Measurements from ENCODE around the gene CYTH2.
"Not testable (repeated sequence)": the region's sequence is repeated elsewhere in the genome, so short reads cannot be mapped to it uniquely, and the experiment has no call there.

Gene CYTH2

GRCh38 chr19:48487948-48488347 is 18.8 kb downstream of the CYTH2 start:
- H3F3A ChIP-seq (ENCODE audit: control insufficient read depth, insufficient read depth): no peaks in the 10 kb centered on the region
- no peaks in the 10 kb centered on the region for H3K9me3 ChIP-seq (ENCODE audit: control insufficient read depth, insufficient read depth, low read length)
- H3K4me1 ChIP-seq (ENCODE audit: control insufficient read depth, low read length): peaks cover 33% of the 10 kb centered on the region
- no peak overlapping the region for H3K27ac ChIP-seq (ENCODE audit: low read depth, low read length)
- H3K36me3 ChIP-seq (ENCODE audit: control insufficient read depth, low read length): no peaks in the 10 kb centered on the region
- TF ChIP-seq CTCF (IDR thresholded peaks at IDR 0.05; ENCODE audit: low read depth, low read length, poor library complexity, severe bottlenecking) (no peak), EZH2phosphoT487 (IDR thresholded peaks at IDR 0.05; ENCODE audit: borderline replicate concordance, low read length) (no peak)
- no peak overlapping the region for H3K4me3 ChIP-seq (ENCODE audit: low read length)
- peaks cover 10% of the 10 kb centered on the region for H3K27me3 ChIP-seq (ENCODE audit: control insufficient read depth, low read length)
- no peaks in the 10 kb centered on the region for H3K9me2 ChIP-seq (replicated peaks; ENCODE audit: control insufficient read depth, low read length)
- no peaks in the 10 kb centered on the region for H4K20me1 ChIP-seq (ENCODE audit: control insufficient read depth, insufficient read depth, low read depth, low read length)
- no peaks in the 10 kb centered on the region for H3K79me2 ChIP-seq (ENCODE audit: control insufficient read depth, low read length)
- H3K4me2 ChIP-seq (ENCODE audit: low read length): no peak overlapping the region

DNA sequence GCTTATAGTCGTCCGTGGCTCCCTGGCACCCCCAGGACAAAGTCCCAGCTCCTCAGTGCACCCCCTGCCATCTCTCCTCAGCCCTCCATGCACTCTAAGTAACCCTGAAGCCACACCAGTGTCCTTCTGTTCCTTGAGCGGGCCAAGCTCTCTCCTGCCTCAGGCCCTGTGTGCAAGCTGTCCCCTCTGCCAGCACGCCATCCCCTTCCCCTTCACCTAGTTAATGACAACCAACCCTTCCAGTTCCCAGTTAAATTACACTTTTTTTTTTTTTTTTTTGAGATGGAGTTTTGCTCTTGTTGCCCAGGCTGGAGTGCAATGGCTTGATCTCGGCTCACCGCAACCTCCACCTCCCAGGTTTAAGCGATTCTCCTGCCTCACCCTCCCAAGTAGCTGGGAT is 19.3 kb downstream of the CYTH2 start:
- not testable (repeated sequence) for H3K4me3 ChIP-seq (ENCODE audit: low read length); H3F3A ChIP-seq (ENCODE audit: control insufficient read depth, insufficient read depth); H3K36me3 ChIP-seq (ENCODE audit: control insufficient read depth, low read length); H3K4me2 ChIP-seq (ENCODE audit: low read length); H3K9me3 ChIP-seq (ENCODE audit: control insufficient read depth, insufficient read depth, low read length); H3K79me2 ChIP-seq (ENCODE audit: control insufficient read depth, low read length); H4K20me1 ChIP-seq (ENCODE audit: control insufficient read depth, insufficient read depth, low read depth, low read length); H3K9me2 ChIP-seq (replicated peaks; ENCODE audit: control insufficient read depth, low read length); H3K27ac ChIP-seq (ENCODE audit: low read depth, low read length)
- H3K27me3 ChIP-seq (ENCODE audit: control insufficient read depth, low read length): peaks cover 10% of the 10 kb centered on the region
- peaks cover 35% of the 10 kb centered on the region for H3K4me1 ChIP-seq (ENCODE audit: control insufficient read depth, low read length)

- Histone ChIP-seq H3K9me3 (ENCODE audit: control insufficient read depth, insufficient read depth, low read length) (no peaks in the 10 kb centered on the region), H3K4me3 (ENCODE audit: low read length) (no peak overlapping the region), H3K4me2 (ENCODE audit: low read length) (no peak overlapping the region), H3K36me3 (ENCODE audit: control insufficient read depth, low read length) (no peaks in the 10 kb centered on the region), H3K79me2 (ENCODE audit: control insufficient read depth, low read length) (no peaks in the 10 kb centered on the region), H3K27me3 (ENCODE audit: control insufficient read depth, low read length) (peaks cover 18% of the 10 kb centered on the region), H3K27ac (ENCODE audit: low read depth, low read length) (no peak overlapping the region), H3K9me2 (replicated peaks; ENCODE audit: control insufficient read depth, low read length) (no peaks in the 10 kb centered on the region), H3K4me1 (ENCODE audit: control insufficient read depth, low read length) (peaks cover 35% of the 10 kb centered on the region), H4K20me1 (ENCODE audit: control insufficient read depth, insufficient read depth, low read depth, low read length) (no peaks in the 10 kb centered on the region), H3F3A (ENCODE audit: control insufficient read depth, insufficient read depth) (no peaks in the 10 kb centered on the region)
- TF ChIP-seq CTCF (IDR thresholded peaks at IDR 0.05; ENCODE audit: low read depth, low read length, poor library complexity, severe bottlenecking): peak; percentile 88
- no peak for TF ChIP-seq EZH2phosphoT487 (IDR thresholded peaks at IDR 0.05; ENCODE audit: borderline replicate concordance, low read length)
Measured at GRCh38 chr19:48489608-48490216, 20.5 kb downstream of the CYTH2 start.

- no peaks in the 10 kb centered on the region for H3K9me2 ChIP-seq (replicated peaks; ENCODE audit: control insufficient read depth, low read length)
- no peaks in the 10 kb centered on the region for H3K79me2 ChIP-seq (ENCODE audit: control insufficient read depth, low read length)
- TF ChIP-seq CTCF (IDR thresholded peaks at IDR 0.05; ENCODE audit: low read depth, low read length, poor library complexity, severe bottlenecking) (no peak), EZH2phosphoT487 (IDR thresholded peaks at IDR 0.05; ENCODE audit: borderline replicate concordance, low read length) (no peak)
- H3K4me3 ChIP-seq (ENCODE audit: low read length): peak overlapping the region; percentile 47
- peaks cover 35% of the 10 kb centered on the region for H3K4me1 ChIP-seq (ENCODE audit: control insufficient read depth, low read length)
- no peaks in the 10 kb centered on the region for H4K20me1 ChIP-seq (ENCODE audit: control insufficient read depth, insufficient read depth, low read depth, low read length)
- H3K36me3 ChIP-seq (ENCODE audit: control insufficient read depth, low read length): no peaks in the 10 kb centered on the region
- no peak overlapping the region for H3K27ac ChIP-seq (ENCODE audit: low read depth, low read length)
- H3K4me2 ChIP-seq (ENCODE audit: low read length): peak overlapping the region; percentile 64
- peaks cover 28% of the 10 kb centered on the region for H3K27me3 ChIP-seq (ENCODE audit: control insufficient read depth, low read length)
- peaks cover 5% of the 10 kb centered on the region; the same call in 1 of the 2 replicates for H3F3A ChIP-seq (ENCODE audit: control insufficient read depth, insufficient read depth)
- no peaks in the 10 kb centered on the region for H3K9me3 ChIP-seq (ENCODE audit: control insufficient read depth, insufficient read depth, low read length)
Measured at GRCh38 chr19:48490981-48491792, 22.0 kb downstream of the CYTH2 start.

Data from DOHH2 (cell line).